Activated B cell treated with CpG ODN at 0.5 μM for 24 hours (primary cell): ENCODE data around the gene PCK2. TPM values are rescaled to one million over a fixed set of nuclear protein-coding genes. Genes with fewer than 3 reads are reported as not detected.

Experiments
- ATAC-seq: fragments of 200-7000 bp; cut with Tn5 transposase; one replicate; pipeline ENCODE4 v1.10.0; 2021; ENCODE audit warnings: low read depth, mild to moderate bottlenecking, moderate library complexity
- CTCF ChIA-PET: fragments of 350-600 bp; sonication (Branson Sonifier 250); formaldehyde crosslinking; loops from one replicate; lab custom pipeline; 2021; ENCODE audit warnings: antibody characterized with exemption; lab: Charles Lee
- POLR2A ChIA-PET: fragments of 350-600 bp; sonication (Branson Sonifier 250); formaldehyde crosslinking; loops from one replicate; lab custom pipeline; 2021; ENCODE audit warnings: antibody characterized with exemption; lab: Charles Lee
- DNase-seq: peaks from one replicate; pipeline ENCODE4 v3.0.0; 2022
- H3K27ac Mint-ChIP-seq: one replicate; pipeline ENCODE4 v1.8.0; 2020; ENCODE audit warnings: mixed read lengths
- H3K27me3 Mint-ChIP-seq: one replicate; pipeline ENCODE4 v1.8.0; 2021; ENCODE audit warnings: mixed read lengths
- H3K36me3 Mint-ChIP-seq: one replicate; pipeline ENCODE4 v1.8.0; 2021; ENCODE audit warnings: low read depth, mixed read lengths
- H3K4me1 Mint-ChIP-seq: one replicate; pipeline ENCODE4 v1.8.0; 2021; ENCODE audit warnings: mixed read lengths
- H3K4me3 Mint-ChIP-seq: one replicate; pipeline ENCODE4 v1.8.0; 2020; ENCODE audit warnings: mild to moderate bottlenecking, mixed read lengths
- H3K9me3 Mint-ChIP-seq: one replicate; pipeline ENCODE4 v1.8.0; 2020; ENCODE audit warnings: mixed read lengths
- intact Hi-C: fragments of 100-400 bp; cut with micrococcal nuclease; formaldehyde crosslinking; loops from one replicate; pipeline ENCODE4 v1.15.1; 2024
- total RNA-seq: library from RNA; stranded (reverse); gene quantifications from 2 replicates; pipeline ENCODE4 v1.2.3, GENCODE V29; 2022
- TF ChIP-seq, protein P1 (sequence below): fragments of 200-600 bp; IDR thresholded peaks from one replicate; pipeline ENCODE4 v1.8.0; 2022; ENCODE audit warnings: antibody characterized with exemption, mild to moderate bottlenecking

PCK2 gene
- total RNA-seq, 1 donor from 2014 or later = 102 TPM

DNA sequence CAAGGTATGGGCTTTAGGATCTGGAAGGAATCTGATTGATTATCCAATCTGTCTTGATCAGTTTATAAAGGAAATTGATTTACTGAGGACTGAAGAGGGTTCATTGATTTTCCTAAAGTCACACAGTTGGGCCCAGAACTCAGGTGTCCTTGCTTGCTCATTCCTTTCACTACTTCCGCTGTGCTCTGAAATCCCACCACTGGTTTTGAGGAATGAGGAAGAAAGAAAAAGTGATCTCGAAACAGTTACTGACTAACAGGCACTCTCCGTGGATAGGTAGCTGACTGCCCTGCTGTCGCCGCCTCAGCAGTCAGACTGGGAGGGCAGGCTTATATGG, 36.2 kb downstream of the PCK2 start, which contains the start of gene FITM1:
FITM1 (plus strand) TSS at position 280 of the 337 bp plus-strand sequence. CDS start 905 bp downstream, outside the sequence.
- TF ChIP-seq, protein P1, sequence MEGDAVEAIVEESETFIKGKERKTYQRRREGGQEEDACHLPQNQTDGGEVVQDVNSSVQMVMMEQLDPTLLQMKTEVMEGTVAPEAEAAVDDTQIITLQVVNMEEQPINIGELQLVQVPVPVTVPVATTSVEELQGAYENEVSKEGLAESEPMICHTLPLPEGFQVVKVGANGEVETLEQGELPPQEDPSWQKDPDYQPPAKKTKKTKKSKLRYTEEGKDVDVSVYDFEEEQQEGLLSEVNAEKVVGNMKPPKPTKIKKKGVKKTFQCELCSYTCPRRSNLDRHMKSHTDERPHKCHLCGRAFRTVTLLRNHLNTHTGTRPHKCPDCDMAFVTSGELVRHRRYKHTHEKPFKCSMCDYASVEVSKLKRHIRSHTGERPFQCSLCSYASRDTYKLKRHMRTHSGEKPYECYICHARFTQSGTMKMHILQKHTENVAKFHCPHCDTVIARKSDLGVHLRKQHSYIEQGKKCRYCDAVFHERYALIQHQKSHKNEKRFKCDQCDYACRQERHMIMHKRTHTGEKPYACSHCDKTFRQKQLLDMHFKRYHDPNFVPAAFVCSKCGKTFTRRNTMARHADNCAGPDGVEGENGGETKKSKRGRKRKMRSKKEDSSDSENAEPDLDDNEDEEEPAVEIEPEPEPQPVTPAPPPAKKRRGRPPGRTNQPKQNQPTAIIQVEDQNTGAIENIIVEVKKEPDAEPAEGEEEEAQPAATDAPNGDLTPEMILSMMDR = no peak
- H3K4me3 Mint-ChIP-seq = no peak within 1 kb of the TSS
- peaks cover 30% of the 10 kb centered on the region for H3K4me1 Mint-ChIP-seq
- ATAC-seq = no peak
- POLR2A ChIA-PET = interaction anchor here (0.6 kb wide), 1 partner anchor 78 kb away, joined by 3 read pairs; the partner anchor contains the start of gene CARMIL3
- intact Hi-C loops = no loop called here
- CTCF ChIA-PET = no interaction called here
- no peak within 1 kb of the TSS for H3K27ac Mint-ChIP-seq
- no peak for DNase-seq
- H3K27me3 Mint-ChIP-seq = no peaks in the 10 kb centered on the region
- H3K9me3 Mint-ChIP-seq = no peaks in the 10 kb centered on the region
- H3K36me3 Mint-ChIP-seq = peaks cover 3% of the 10 kb centered on the region

- POLR2A ChIA-PET = interaction anchor here (0.7 to 1.9 kb wide), 4 partner anchors 13 to 141 kb away, joined by 5 to 7 read pairs (median 6); partner anchors contain the start of genes DCAF11, IRF9 and NRL
- Mint-ChIP-seq H3K9me3 (no peaks in the 10 kb centered on the region), H3K27ac (no peak overlapping the region), H3K4me3 (no peak overlapping the region), H3K36me3 (peaks cover 3% of the 10 kb centered on the region), H3K27me3 (no peaks in the 10 kb centered on the region), H3K4me1 (peaks cover 32% of the 10 kb centered on the region)
- TF ChIP-seq, protein P1 = no peak
- no peak for ATAC-seq
- intact Hi-C loops = no loop called here
- no peak for DNase-seq
- CTCF ChIA-PET = interaction anchor here (2.0 kb wide), 1 partner anchor 15 kb away, joined by 5 read pairs; the partner anchor contains the start of gene NRL
Observed at GRCh38 chr14:24130717-24131548, 36.8 kb downstream of the PCK2 start.

- ChIA-PET CTCF (interaction anchor here (2.0 kb wide), 1 partner anchor 16 kb away, joined by 5 read pairs; the partner anchor contains the start of gene NRL), POLR2A (interaction anchor here (0.7 to 1.9 kb wide), 4 partner anchors 14 to 142 kb away, joined by 5 to 7 read pairs (median 6); partner anchors contain the start of genes DCAF11, IRF9 and NRL)
- Mint-ChIP-seq H3K9me3 (no peaks in the 10 kb centered on the region), H3K4me1 (peaks cover 34% of the 10 kb centered on the region), H3K27me3 (no peaks in the 10 kb centered on the region), H3K36me3 (peaks cover 5% of the 10 kb centered on the region), H3K27ac (no peak overlapping the region), H3K4me3 (no peak overlapping the region)
- DNase-seq (no peak), ATAC-seq (no peak)
- TF ChIP-seq, protein P1 = no peak
- intact Hi-C loops = no loop called here
Observed at GRCh38 chr14:24131549-24131966, 37.4 kb downstream of the PCK2 start.

DNA sequence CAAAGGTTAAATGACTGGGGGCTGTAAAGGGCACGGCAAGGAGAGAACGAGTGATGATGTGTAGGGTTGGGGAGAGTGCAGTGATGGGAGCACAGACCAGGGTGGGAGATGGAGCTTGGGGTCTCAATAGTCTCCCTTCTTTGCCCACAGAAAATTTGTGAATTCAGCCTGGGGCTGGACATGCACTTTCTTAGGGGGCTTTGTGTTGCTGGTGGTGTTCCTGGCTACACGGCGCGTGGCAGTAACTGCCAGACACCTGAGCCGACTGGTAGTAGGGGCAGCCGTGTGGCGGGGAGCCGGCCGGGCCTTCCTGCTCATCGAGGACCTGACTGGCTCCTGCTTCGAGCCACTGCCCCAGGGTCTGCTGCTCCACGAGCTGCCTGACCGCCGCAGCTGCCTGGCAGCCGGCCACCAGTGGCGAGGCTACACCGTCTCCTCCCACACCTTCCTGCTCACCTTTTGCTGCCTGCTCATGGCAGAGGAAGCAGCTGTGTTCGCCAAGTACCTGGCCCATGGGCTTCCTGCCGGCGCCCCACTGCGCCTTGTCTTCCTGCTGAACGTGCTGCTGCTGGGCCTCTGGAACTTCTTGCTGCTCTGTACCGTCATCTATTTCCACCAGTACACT, 38.1 kb downstream of the PCK2 start:
- ATAC-seq (no peak), DNase-seq (no peak)
- Mint-ChIP-seq H3K27me3 (no peaks in the 10 kb centered on the region), H3K27ac (peak overlapping the region; percentile 50), H3K4me1 (peaks cover 36% of the 10 kb centered on the region), H3K36me3 (peaks cover 11% of the 10 kb centered on the region), H3K4me3 (no peak overlapping the region), H3K9me3 (no peaks in the 10 kb centered on the region)
- intact Hi-C loops = no loop called here
- POLR2A ChIA-PET = interaction anchor here (0.6 to 1.9 kb wide), 5 partner anchors 14 to 123 kb away, joined by 3 to 7 read pairs (median 3); partner anchors contain the start of genes DCAF11 and NRL
- TF ChIP-seq, protein P1 = no peak
- CTCF ChIA-PET = interaction anchor here (2.0 kb wide), 1 partner anchor 17 kb away, joined by 5 read pairs; the partner anchor contains the start of gene NRL
